B cell (primary cell): ENCODE results near the gene FNDC10. TPM values are rescaled to one million over a fixed set of nuclear protein-coding genes. Genes with fewer than 3 reads are reported as not detected.

Source experiments
- ATAC-seq: fragments of 200-7000 bp; cut with Tn5 transposase; one replicate; pipeline ENCODE4 v1.10.0; 2021; ENCODE audit warnings: low read depth, mild to moderate bottlenecking, moderate number of reproducible peaks, moderate library complexity
- CTCF ChIA-PET: fragments of 350-600 bp; sonication (Branson Sonifier 250); formaldehyde crosslinking; loops from one replicate; lab custom pipeline; 2021; ENCODE audit warnings: antibody characterized with exemption, inconsistent platforms; lab: Charles Lee
- POLR2A ChIA-PET: fragments of 350-600 bp; sonication (Branson Sonifier 250); formaldehyde crosslinking; loops from one replicate; lab custom pipeline; 2021; ENCODE audit warnings: antibody characterized with exemption; lab: Charles Lee
- DNase-seq: peaks from one replicate; pipeline ENCODE4 v3.0.0; 2013
- H2AFZ ChIP-seq: 2 replicates; pipeline ENCODE4 v1.6.1; 2012; ENCODE audit warnings: mild to moderate bottlenecking, low read depth, low read length; ENCODE audit not compliant: insufficient read depth, poor library complexity, severe bottlenecking
- H3K27ac ChIP-seq, 2 donors: 1 replicate in 1 of 2; 2 replicates in 1 of 2; pipeline ENCODE4 v1.5.1; 2012 to 2013; ENCODE audit warnings: low read length in 2 of 2, mild to moderate bottlenecking in 2 of 2, moderate library complexity in 1 of 2
- H3K27me3 ChIP-seq, 4 experiments: fragments of 200-600 bp in 1 of 4; sonication (generic) in 1 of 4; replicated peaks in 1 of 4; 1 replicate in 2 of 4; 2 replicates in 2 of 4; pipeline versions ENCODE4 v1.6.1 to v1.7.0; 2013 to 2016; ENCODE audit warnings: low read length in 3 of 4, mild to moderate bottlenecking in 2 of 4, mixed read lengths in 1 of 4, moderate library complexity in 1 of 4; ENCODE audit not compliant: insufficient read depth in 4 of 4, control insufficient read depth in 3 of 4; ENCODE audit errors: control extremely low read depth in 1 of 4
- H3K36me3 ChIP-seq, 2 experiments: replicated peaks in 1 of 2; 1 replicate in 1 of 2; 2 replicates in 1 of 2; pipeline versions ENCODE4 v1.6.1 to v1.7.1; 2013; ENCODE audit warnings: low read length in 1 of 2; ENCODE audit not compliant: insufficient read depth in 2 of 2, control insufficient read depth in 1 of 2; ENCODE audit errors: control extremely low read depth in 1 of 2, extremely low read depth in 1 of 2
- H3K4me1 ChIP-seq, 2 donors: fragments of 200-600 bp in 1 of 2; sonication (generic) in 1 of 2; 1 replicate in 1 of 2; 2 replicates in 1 of 2; pipeline versions ENCODE4 v1.5.1 to v1.6.1; 2013 to 2017; ENCODE audit warnings: low read length in 2 of 2; ENCODE audit not compliant: control insufficient read depth in 2 of 2, insufficient read depth in 2 of 2
- H3K4me2 ChIP-seq: replicated peaks from 2 replicates; pipeline ENCODE3; 2012; ENCODE audit warnings: mild to moderate bottlenecking, low read depth, low read length; ENCODE audit not compliant: poor library complexity, severe bottlenecking
- H3K4me3 ChIP-seq, 5 experiments: fragments of 200-600 bp in 1 of 5; sonication (generic) in 1 of 5; 1 replicate in 3 of 5; 2 replicates in 2 of 5; pipeline versions ENCODE4 v1.5.1 to v1.7.0; 2011 to 2016; ENCODE audit warnings: low read length in 4 of 5, mild to moderate bottlenecking in 4 of 5, low read depth in 2 of 5, control low read depth in 1 of 5, moderate library complexity in 1 of 5; ENCODE audit not compliant: insufficient read depth in 1 of 5; ENCODE audit errors: control extremely low read depth in 1 of 5, extremely low read depth in 1 of 5
- H3K79me2 ChIP-seq: fragments of 200-600 bp; sonication (generic); one replicate; pipeline ENCODE4 v1.6.0; 2016; ENCODE audit warnings: low read length; ENCODE audit not compliant: control insufficient read depth, insufficient read depth
- H3K9ac ChIP-seq: fragments of 200-600 bp; sonication (generic); 2 replicates; pipeline ENCODE4 v1.6.1; 2017; ENCODE audit warnings: mild to moderate bottlenecking, low read length, moderate library complexity
- H3K9me3 ChIP-seq, 3 donors: one replicate each; pipeline versions ENCODE4 v1.6.1 to v1.7.1; 2013; ENCODE audit warnings: low read length in 2 of 3; ENCODE audit not compliant: control insufficient read depth in 2 of 3, insufficient read depth in 1 of 3; ENCODE audit errors: control extremely low read depth in 1 of 3
- H4K20me1 ChIP-seq: 2 replicates; pipeline ENCODE4 v1.6.0; 2012; ENCODE audit warnings: mild to moderate bottlenecking, low read length; ENCODE audit not compliant: insufficient read depth, control insufficient read depth, poor library complexity, severe bottlenecking
- H3K27ac Mint-ChIP-seq: one replicate; pipeline ENCODE4 v1.8.0; 2021; ENCODE audit warnings: mixed read lengths
- H3K27me3 Mint-ChIP-seq: one replicate; pipeline ENCODE4 v1.8.0; 2021; ENCODE audit warnings: mixed read lengths
- H3K4me1 Mint-ChIP-seq: one replicate; pipeline ENCODE4 v1.8.0; 2021; ENCODE audit warnings: mixed read lengths
- H3K4me3 Mint-ChIP-seq: one replicate; pipeline ENCODE4 v1.8.0; 2021; ENCODE audit warnings: mixed read lengths
- H3K9me3 Mint-ChIP-seq: one replicate; pipeline ENCODE4 v1.8.0; 2022; ENCODE audit warnings: mixed read lengths; ENCODE audit not compliant: insufficient read depth
- EZH2 ChIP-seq: IDR thresholded peaks from 2 replicates; pipeline ENCODE4 v1.6.1; 2012; ENCODE audit warnings: borderline replicate concordance, low read depth, mild to moderate bottlenecking, moderate library complexity, low read length; ENCODE audit not compliant: insufficient read depth, poor library complexity, severe bottlenecking
- WGBS: methylation state at CpG from one replicate; pipeline ENCODE4 v1.1.5; 2013; ENCODE audit warnings: missing lambda C conversion rate; ENCODE audit not compliant: insufficient coverage; 5-methylcytosine and 5-hydroxymethylcytosine counted together
- intact Hi-C: fragments of 100-400 bp; cut with micrococcal nuclease; formaldehyde crosslinking; loops from one replicate; pipeline ENCODE4 v1.10.0; 2022
- polyA plus RNA-seq: library from polyadenylated mRNA; depleted of rRNA; stranded (reverse); fragments of >200 nt; gene quantifications from 2 replicates; pipeline ENCODE4 v1.2.3, GENCODE V29; 2012
- total RNA-seq, 2 donors: library from RNA; stranded (reverse); fragments of 120-200 nt in 1 of 2; gene quantifications; 1 replicate in 1 of 2; 2 replicates in 1 of 2; pipeline versions ENCODE4 v1.2.3 to v1.2.4, GENCODE V29; 2013 to 2022
- TF ChIP-seq, protein P1 (sequence below): fragments of 200-600 bp; IDR thresholded peaks from one replicate; pipeline ENCODE4 v1.8.0; 2022; ENCODE audit warnings: antibody characterized with exemption, mild to moderate bottlenecking

Gene FNDC10
- total and polyA plus RNA-seq, 2 donors (not counting 1 experiment from before 2014, with no cell fraction given): 1.4 TPM

DNA sequence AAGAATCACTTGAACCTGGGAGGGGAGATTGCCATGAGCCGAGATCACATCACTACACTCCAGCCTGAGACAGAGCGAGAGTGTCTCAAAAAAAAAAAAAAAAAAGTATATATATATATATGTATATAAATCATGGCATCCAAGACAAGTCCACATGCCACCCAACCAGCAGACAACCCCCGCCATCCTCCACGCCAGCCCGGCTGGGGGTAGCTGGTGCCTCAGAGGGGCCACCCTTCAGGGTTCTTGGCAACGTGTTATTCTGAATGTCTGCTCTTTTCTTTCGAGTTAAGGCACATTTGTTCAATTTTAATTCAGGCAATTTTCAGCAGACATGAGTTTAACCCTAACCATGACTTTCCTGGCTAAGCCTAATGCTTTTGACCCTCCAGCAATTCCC, 49.8 kb downstream of the FNDC10 start:
- H3K4me1 ChIP-seq: no peaks in the 10 kb centered on the region
- Mint-ChIP-seq H3K4me1 (no peaks in the 10 kb centered on the region), H3K27me3 (no peaks in the 10 kb centered on the region), H3K27ac (no peak overlapping the region), H3K4me3 (no peak overlapping the region), H3K9me3 (no peaks in the 10 kb centered on the region)
- no peak overlapping the region for H3K4me3 ChIP-seq
- ChIA-PET POLR2A (no interaction called here), CTCF (no interaction called here)
- no peaks in the 10 kb centered on the region for H3K27me3 ChIP-seq
- H3K9ac ChIP-seq: no peak overlapping the region
- no peak for TF ChIP-seq EZH2
- TF ChIP-seq, protein P1, sequence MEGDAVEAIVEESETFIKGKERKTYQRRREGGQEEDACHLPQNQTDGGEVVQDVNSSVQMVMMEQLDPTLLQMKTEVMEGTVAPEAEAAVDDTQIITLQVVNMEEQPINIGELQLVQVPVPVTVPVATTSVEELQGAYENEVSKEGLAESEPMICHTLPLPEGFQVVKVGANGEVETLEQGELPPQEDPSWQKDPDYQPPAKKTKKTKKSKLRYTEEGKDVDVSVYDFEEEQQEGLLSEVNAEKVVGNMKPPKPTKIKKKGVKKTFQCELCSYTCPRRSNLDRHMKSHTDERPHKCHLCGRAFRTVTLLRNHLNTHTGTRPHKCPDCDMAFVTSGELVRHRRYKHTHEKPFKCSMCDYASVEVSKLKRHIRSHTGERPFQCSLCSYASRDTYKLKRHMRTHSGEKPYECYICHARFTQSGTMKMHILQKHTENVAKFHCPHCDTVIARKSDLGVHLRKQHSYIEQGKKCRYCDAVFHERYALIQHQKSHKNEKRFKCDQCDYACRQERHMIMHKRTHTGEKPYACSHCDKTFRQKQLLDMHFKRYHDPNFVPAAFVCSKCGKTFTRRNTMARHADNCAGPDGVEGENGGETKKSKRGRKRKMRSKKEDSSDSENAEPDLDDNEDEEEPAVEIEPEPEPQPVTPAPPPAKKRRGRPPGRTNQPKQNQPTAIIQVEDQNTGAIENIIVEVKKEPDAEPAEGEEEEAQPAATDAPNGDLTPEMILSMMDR: no peak
- peaks cover 31% of the 10 kb centered on the region for H3K79me2 ChIP-seq
- whole genome bisulfite sequencing: 89% methylated on average over 5 of the region's 7 CpGs
- intact Hi-C loops: no loop called here
- no peak overlapping the region for H2AFZ ChIP-seq
- DNase-seq (no peak), ATAC-seq (no peak)
- H3K9me3 ChIP-seq: no peaks in the 10 kb centered on the region
- H3K36me3 ChIP-seq: peaks cover 0 to under 1% of the 10 kb centered on the region in 2 experiments
- peaks cover 45% of the 10 kb centered on the region for H4K20me1 ChIP-seq
- H3K4me2 ChIP-seq: no peak overlapping the region
- no peak overlapping the region for H3K27ac ChIP-seq

DNA sequence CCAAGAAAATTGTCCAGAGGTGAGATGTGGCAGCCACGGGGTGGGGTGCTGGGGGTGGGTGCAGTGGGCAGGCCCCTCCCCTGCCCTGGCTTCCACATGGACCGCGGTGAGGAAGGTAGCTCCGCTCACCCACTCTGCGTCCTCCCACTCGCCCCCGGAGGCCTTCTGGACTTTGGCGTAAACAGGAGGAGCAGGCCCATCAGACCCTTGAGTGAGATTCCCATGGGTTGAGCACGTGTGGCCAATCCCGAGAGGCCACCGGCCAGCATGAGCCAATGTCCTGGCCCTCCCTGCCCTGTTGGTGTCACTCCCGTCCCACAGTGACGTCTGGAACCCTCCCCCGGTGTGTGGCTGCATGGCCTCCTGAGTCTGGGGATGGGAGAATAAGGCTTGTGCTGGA, 51.3 kb downstream of the FNDC10 start:
- intact Hi-C loops: no loop called here
- no peak overlapping the region for H3K27ac ChIP-seq
- no peaks in the 10 kb centered on the region for H3K27me3 ChIP-seq
- no peak overlapping the region for H2AFZ ChIP-seq
- 96% methylated on average over 14 of the region's 14 CpGs for WGBS
- Mint-ChIP-seq H3K4me3 (no peak overlapping the region), H3K9me3 (no peaks in the 10 kb centered on the region), H3K4me1 (no peaks in the 10 kb centered on the region), H3K27ac (no peak overlapping the region), H3K27me3 (no peaks in the 10 kb centered on the region)
- no peaks in the 10 kb centered on the region for H3K4me1 ChIP-seq
- CTCF ChIA-PET: interaction anchor here (0.6 kb wide), 1 partner anchor 39 kb away, joined by 5 read pairs; no protein-coding TSS in a partner anchor
- H3K79me2 ChIP-seq: peaks cover 42% of the 10 kb centered on the region
- no peak for TF ChIP-seq EZH2
- TF ChIP-seq, protein P1: no peak
- no peak for DNase-seq
- no peaks in the 10 kb centered on the region for H3K9me3 ChIP-seq
- peaks cover 0 to 2% of the 10 kb centered on the region in 2 experiments for H3K36me3 ChIP-seq
- no peak for ATAC-seq
- no peak overlapping the region for H3K4me2 ChIP-seq
- H4K20me1 ChIP-seq: peaks cover 42% of the 10 kb centered on the region
- no peak overlapping the region for H3K4me3 ChIP-seq
- POLR2A ChIA-PET: no interaction called here
- H3K9ac ChIP-seq: no peak overlapping the region

Other genes with a start within 250 kb of the FNDC10 start
- not detected in 2 replicates for gene MXRA8, start 241.6 kb downstream of the FNDC10 start, total RNA-seq
- 0.10 and 0.25 TPM in 2 replicates for gene MXRA8, start 241.6 kb downstream of the FNDC10 start, polyA plus RNA-seq
- 61.7 and 67.0 TPM in 2 replicates for gene AURKAIP1, start 224.9 kb downstream of the FNDC10 start, total RNA-seq
- 47.3 and 61.1 TPM in 2 replicates for gene AURKAIP1, start 224.9 kb downstream of the FNDC10 start, polyA plus RNA-seq
- 347 and 367 TPM in 2 replicates for gene CCNL2, start 200.8 kb downstream of the FNDC10 start, total RNA-seq
- gene CCNL2, start 200.8 kb downstream of the FNDC10 start, polyA plus RNA-seq: 263 and 333 TPM in 2 replicates
- 119 and 129 TPM in 2 replicates for gene MRPL20, start 192.8 kb downstream of the FNDC10 start, total RNA-seq
- 55.9 and 59.3 TPM in 2 replicates for gene MRPL20, start 192.8 kb downstream of the FNDC10 start, polyA plus RNA-seq
- not detected in 2 replicates for gene ANKRD65, start 178.9 kb downstream of the FNDC10 start, total RNA-seq
- gene ANKRD65, start 178.9 kb downstream of the FNDC10 start, polyA plus RNA-seq: 0.12 TPM in 1 of 2 replicates, not detected in the other
- gene VWA1, start 164.4 kb downstream of the FNDC10 start, total RNA-seq: not detected in 2 replicates
- 0.09 TPM in 1 of 2 replicates, not detected in the other for gene VWA1, start 164.4 kb downstream of the FNDC10 start, polyA plus RNA-seq
- gene ATAD3C, start 150.4 kb downstream of the FNDC10 start, total RNA-seq: 0.20 and 0.56 TPM in 2 replicates
- gene ATAD3C, start 150.4 kb downstream of the FNDC10 start, polyA plus RNA-seq: 1.1 TPM in 2 replicates
- 51.4 and 51.5 TPM in 2 replicates for gene ATAD3B, start 128.4 kb downstream of the FNDC10 start, total RNA-seq
- gene ATAD3B, start 128.4 kb downstream of the FNDC10 start, polyA plus RNA-seq: 50.9 and 62.0 TPM in 2 replicates
- gene ATAD3A, start 88.0 kb downstream of the FNDC10 start, total RNA-seq: 17.5 and 22.9 TPM in 2 replicates
- 17.8 and 18.2 TPM in 2 replicates for gene ATAD3A, start 88.0 kb downstream of the FNDC10 start, polyA plus RNA-seq
- gene TMEM240, start 59.5 kb downstream of the FNDC10 start, total RNA-seq: 0.66 and 1.8 TPM in 2 replicates
- 0.28 and 0.40 TPM in 2 replicates for gene TMEM240, start 59.5 kb downstream of the FNDC10 start, polyA plus RNA-seq
- 111 and 112 TPM in 2 replicates for gene SSU72, start 25.3 kb downstream of the FNDC10 start, total RNA-seq
- gene SSU72, start 25.3 kb downstream of the FNDC10 start, polyA plus RNA-seq: 86.8 and 108 TPM in 2 replicates
- gene MIB2, start 15.4 kb upstream of the FNDC10 start, total RNA-seq: 95.9 and 98.1 TPM in 2 replicates
- gene MIB2, start 15.4 kb upstream of the FNDC10 start, polyA plus RNA-seq: 94.0 and 152 TPM in 2 replicates
- 1.0 and 1.5 TPM in 2 replicates for gene MMP23B, start 32.0 kb upstream of the FNDC10 start, total RNA-seq
- 1.7 and 3.4 TPM in 2 replicates for gene MMP23B, start 32.0 kb upstream of the FNDC10 start, polyA plus RNA-seq
- gene CDK11B, start 58.9 kb upstream of the FNDC10 start, total RNA-seq: 35.3 and 36.3 TPM in 2 replicates
- 14.1 and 19.6 TPM in 2 replicates for gene CDK11B, start 58.9 kb upstream of the FNDC10 start, polyA plus RNA-seq
- 107 and 111 TPM in 2 replicates for gene SLC35E2B, start 92.7 kb upstream of the FNDC10 start, total RNA-seq
- gene SLC35E2B, start 92.7 kb upstream of the FNDC10 start, polyA plus RNA-seq: 64.4 and 67.7 TPM in 2 replicates
- 82.1 and 88.3 TPM in 2 replicates for gene CDK11A, start 124.2 kb upstream of the FNDC10 start, total RNA-seq
- 111 and 138 TPM in 2 replicates for gene CDK11A, start 124.2 kb upstream of the FNDC10 start, polyA plus RNA-seq
- 179 and 184 TPM in 2 replicates for gene NADK, start 178.3 kb upstream of the FNDC10 start, total RNA-seq
- gene NADK, start 178.3 kb upstream of the FNDC10 start, polyA plus RNA-seq: 149 and 194 TPM in 2 replicates